A549 (cell line): ENCODE results near the gene CFAP100. TPM values are rescaled to one million over a fixed set of nuclear protein-coding genes. Genes with fewer than 3 reads are reported as not detected.

Experiments
- ATAC-seq, 2 experiments: fragments of 200-7000 bp in 1 of 2; fragments of >200 bp in 1 of 2; cut with Nextera tagmentation in 1 of 2; cut with Tn5 transposase in 1 of 2; 3 replicates each; pipeline versions ENCODE4 v1.8.0 to v1.9.1; 2018 to 2020; ENCODE audit warnings: mild to moderate bottlenecking in 1 of 2, moderate library complexity in 1 of 2
- CTCF ChIA-PET: fragments of 300-600 bp; sonication (Branson Sonifier 250); formaldehyde crosslinking; extraction: SDS; loops from one replicate; lab custom pipeline; 2021; ENCODE audit warnings: antibody characterized with exemption, inconsistent platforms; lab: Yijun Ruan, JAX
- POLR2A ChIA-PET: fragments of 350-600 bp; formaldehyde crosslinking; extraction: SDS; loops from one replicate; lab custom pipeline; 2021; ENCODE audit warnings: antibody characterized with exemption, inconsistent platforms; lab: Yijun Ruan, JAX
- DNase-seq, 2 experiments: peaks; one replicate each; pipeline versions ENCODE4 v3.0.0 to v3.0.0-alpha.2; 2011 to 2016; ENCODE audit warnings: low read depth in 1 of 2, low spot score in 1 of 2
- FAIRE-seq: peaks from 2 replicates; lab custom pipeline; 2011; peaks lifted over from hg19 to GRCh38; lab: Jason Lieb, UNC
- H3K27ac ChIP-seq, 2 experiments: fragments of >200 bp; sonication (Bioruptor Twin); formaldehyde crosslinking; 3 replicates each; pipeline ENCODE4 v1.5.1; 2016 to 2017
- H3K4me1 ChIP-seq: fragments of >200 bp; sonication (Bioruptor Twin); formaldehyde crosslinking; 3 replicates; pipeline ENCODE4 v1.6.1; 2016
- H3K4me2 ChIP-seq: fragments of >200 bp; sonication (Bioruptor Twin); formaldehyde crosslinking; 3 replicates; pipeline ENCODE4 v1.6.1; 2016
- H3K4me3 ChIP-seq: fragments of >200 bp; sonication (Bioruptor Twin); formaldehyde crosslinking; 3 replicates; pipeline ENCODE4 v1.5.1; 2016
- H3K9me3 ChIP-seq: fragments of >200 bp; sonication (Bioruptor Twin); formaldehyde crosslinking; 3 replicates; pipeline ENCODE4 v1.6.1; 2016
- CEBPB ChIP-seq, 2 experiments: fragments of >200 bp in 1 of 2; sonication (Bioruptor Twin) in 1 of 2; formaldehyde crosslinking in 1 of 2; IDR thresholded peaks; 2 replicates each; pipeline ENCODE4 v1.6.1; 2012 to 2016
- E2F6 ChIP-seq: IDR thresholded peaks from 2 replicates; pipeline ENCODE4 v1.6.1; 2012; ENCODE audit warnings: low read depth, borderline replicate concordance
- EHF ChIP-seq: fragments of 250-450 bp; sonication (Bioruptor Pico); IDR thresholded peaks from 2 replicates; pipeline ENCODE4 v1.5.0; 2020; ENCODE audit warnings: mild to moderate bottlenecking
- ESRRA ChIP-seq: fragments of 150-350 bp; IDR thresholded peaks from 2 replicates; pipeline ENCODE4 v1.6.1; 2014; ENCODE audit warnings: mild to moderate bottlenecking, low read length, borderline replicate concordance
- FOSB ChIP-seq: fragments of 250-450 bp; sonication (Bioruptor Pico); IDR thresholded peaks from 2 replicates; pipeline ENCODE4 v1.5.0; 2020; ENCODE audit warnings: mild to moderate bottlenecking, moderate library complexity
- FOSL2 ChIP-seq, 2 experiments: fragments of 450-650 bp in 1 of 2; fragments of >200 bp in 1 of 2; sonication (Bioruptor Twin) in 1 of 2; formaldehyde crosslinking; IDR thresholded peaks; 2 replicates each; pipeline versions ENCODE4 v1.5.0 to v1.6.1; 2016 to 2020; ENCODE audit warnings: mild to moderate bottlenecking in 1 of 2, moderate library complexity in 1 of 2
- GATA3 ChIP-seq: IDR thresholded peaks from 2 replicates; pipeline ENCODE4 v1.6.1; 2012; ENCODE audit warnings: borderline replicate concordance
- HOXB13 ChIP-seq: fragments of 250-450 bp; sonication (Bioruptor Pico); IDR thresholded peaks from 2 replicates; pipeline ENCODE4 v1.5.0; 2020; ENCODE audit warnings: low read depth, mild to moderate bottlenecking, moderate library complexity
- KDM1A ChIP-seq: fragments of 200-600 bp; sonication (generic); IDR thresholded peaks from 2 replicates; pipeline ENCODE4 v1.6.1; 2016; ENCODE audit warnings: low read depth, mild to moderate bottlenecking
- MAZ ChIP-seq: fragments of 150-350 bp; IDR thresholded peaks from 2 replicates; pipeline ENCODE4 v1.6.1; 2014; ENCODE audit warnings: antibody characterized with exemption, low read depth, low read length, borderline replicate concordance
- NR3C1 ChIP-seq: fragments of >200 bp; sonication (Bioruptor Twin); formaldehyde crosslinking; IDR thresholded peaks from 3 replicates; pipeline ENCODE4 v1.6.1; 2017
- PBX3 ChIP-seq: IDR thresholded peaks from 2 replicates; pipeline ENCODE4 v1.6.1; 2012
- RFX5 ChIP-seq: fragments of 450-650 bp; IDR thresholded peaks from 2 replicates; pipeline ENCODE4 v1.7.1; 2014; ENCODE audit warnings: antibody characterized with exemption, mild to moderate bottlenecking, moderate library complexity
- RNF2 ChIP-seq: fragments of 200-600 bp; sonication (generic); IDR thresholded peaks from 2 replicates; pipeline ENCODE4 v1.6.1; 2016; ENCODE audit warnings: low read depth, mild to moderate bottlenecking, antibody characterized with exemption, moderate library complexity, borderline replicate concordance
- TP53 ChIP-seq: fragments of 250-450 bp; sonication (Bioruptor Pico); IDR thresholded peaks from 2 replicates; pipeline ENCODE4 v1.5.0; 2021; ENCODE audit warnings: mild to moderate bottlenecking, moderate library complexity
- ZNF302 ChIP-seq: fragments of 250-450 bp; sonication (Bioruptor Pico); IDR thresholded peaks from 2 replicates; pipeline ENCODE4 v1.9.0; 2021; ENCODE audit warnings: inconsistent platforms, mild to moderate bottlenecking, moderate library complexity
- WGBS: methylation state at CpG from one replicate; pipeline ENCODE4 v1.1.6; 2017; ENCODE audit errors: missing lambda C conversion rate; 5-methylcytosine and 5-hydroxymethylcytosine counted together
- polyA plus RNA-seq, 4 experiments: library from polyadenylated mRNA; depleted of rRNA in 3 of 4; stranded (reverse); fragments of >200 nt; fragmentation: RNase III in 1 of 4; extraction: RNeasy Plus Mini Kit Qiagen cat#74134 plus additional on column Dnase treatment in 1 of 4; gene quantifications; 2 replicates in 3 of 4; 3 replicates in 1 of 4; pipeline ENCODE4 v1.2.3, GENCODE V29; 2011 to 2017
- TF ChIP-seq, protein P1 (sequence below): fragments of 150-350 bp; IDR thresholded peaks from 2 replicates; pipeline ENCODE4 v1.6.1; 2014; ENCODE audit warnings: low read depth, mild to moderate bottlenecking, low read length
- TF ChIP-seq, protein P2 (sequence below): fragments of 250-450 bp; sonication (Bioruptor Pico); IDR thresholded peaks from 2 replicates; pipeline ENCODE4 v1.5.0; 2020; ENCODE audit warnings: low read depth, mild to moderate bottlenecking, moderate library complexity
- TF ChIP-seq, protein P3 (sequence below): fragments of >200 bp; sonication (Bioruptor Twin); formaldehyde crosslinking; IDR thresholded peaks from 2 replicates; pipeline ENCODE4 v1.6.1; 2016

CFAP100 gene
- polyA plus RNA-seq, 2 of the 4 experiments (the other 2 are of a cell fraction), result not detected

DNA sequence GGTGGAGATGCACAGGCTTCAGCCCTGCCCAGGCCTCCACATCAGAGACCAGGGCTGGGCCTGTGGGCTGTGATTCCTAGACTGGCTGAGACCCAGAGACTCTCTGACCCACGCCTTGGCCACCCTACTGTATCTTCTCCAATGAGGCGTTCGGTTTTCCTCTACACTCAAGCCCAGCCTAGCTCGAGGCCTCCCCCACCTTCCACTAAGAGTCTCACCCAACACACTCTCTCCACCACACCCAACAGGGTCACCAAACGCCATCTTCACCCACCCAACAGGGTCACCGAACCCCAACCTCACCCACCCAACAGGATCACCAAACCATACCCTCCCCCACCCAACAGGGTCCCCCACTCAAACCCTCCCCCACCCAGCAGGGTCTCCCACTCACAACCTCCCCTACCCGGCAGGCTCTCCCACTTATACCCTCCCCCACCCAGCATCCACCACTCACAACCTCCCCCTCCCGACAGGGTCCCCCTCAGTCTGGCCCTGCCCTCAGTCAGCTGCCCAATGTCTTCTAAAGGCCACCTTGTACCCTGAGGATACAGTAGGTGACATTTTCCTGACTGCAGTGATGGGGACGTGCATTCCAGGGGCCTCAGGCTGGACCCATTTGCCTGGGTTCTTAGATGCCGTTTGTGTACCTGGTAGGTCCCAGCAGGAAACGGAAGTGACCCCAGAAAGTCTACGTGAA is 20.4 kb downstream of the CFAP100 start:
- ChIA-PET CTCF (interaction anchor here (1.0 to 1.2 kb wide), 2 partner anchors 25 to 313 kb away, joined by 3 read pairs; no protein-coding TSS in a partner anchor), POLR2A (no interaction called here)
- no peak overlapping the region for H3K27ac ChIP-seq
- no peak for DNase-seq
- H3K4me3 ChIP-seq, result no peak overlapping the region
- WGBS, result 67% methylated on average over 10 of the region's 12 CpGs
- H3K4me1 ChIP-seq, result no peaks in the 10 kb centered on the region
- TF ChIP-seq PBX3, result no peak
- no peak for TF ChIP-seq MAZ
- no peak for TF ChIP-seq FOSB (CRISPR knock-in tag)
- TF ChIP-seq, protein P1, sequence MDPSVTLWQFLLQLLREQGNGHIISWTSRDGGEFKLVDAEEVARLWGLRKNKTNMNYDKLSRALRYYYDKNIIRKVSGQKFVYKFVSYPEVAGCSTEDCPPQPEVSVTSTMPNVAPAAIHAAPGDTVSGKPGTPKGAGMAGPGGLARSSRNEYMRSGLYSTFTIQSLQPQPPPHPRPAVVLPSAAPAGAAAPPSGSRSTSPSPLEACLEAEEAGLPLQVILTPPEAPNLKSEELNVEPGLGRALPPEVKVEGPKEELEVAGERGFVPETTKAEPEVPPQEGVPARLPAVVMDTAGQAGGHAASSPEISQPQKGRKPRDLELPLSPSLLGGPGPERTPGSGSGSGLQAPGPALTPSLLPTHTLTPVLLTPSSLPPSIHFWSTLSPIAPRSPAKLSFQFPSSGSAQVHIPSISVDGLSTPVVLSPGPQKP, result no peak
- TF ChIP-seq RFX5, result no peak
- no peak overlapping the region for H3K4me2 ChIP-seq
- no peak for FAIRE-seq
- no peak for ATAC-seq
- no peaks in the 10 kb centered on the region for H3K9me3 ChIP-seq

DNA sequence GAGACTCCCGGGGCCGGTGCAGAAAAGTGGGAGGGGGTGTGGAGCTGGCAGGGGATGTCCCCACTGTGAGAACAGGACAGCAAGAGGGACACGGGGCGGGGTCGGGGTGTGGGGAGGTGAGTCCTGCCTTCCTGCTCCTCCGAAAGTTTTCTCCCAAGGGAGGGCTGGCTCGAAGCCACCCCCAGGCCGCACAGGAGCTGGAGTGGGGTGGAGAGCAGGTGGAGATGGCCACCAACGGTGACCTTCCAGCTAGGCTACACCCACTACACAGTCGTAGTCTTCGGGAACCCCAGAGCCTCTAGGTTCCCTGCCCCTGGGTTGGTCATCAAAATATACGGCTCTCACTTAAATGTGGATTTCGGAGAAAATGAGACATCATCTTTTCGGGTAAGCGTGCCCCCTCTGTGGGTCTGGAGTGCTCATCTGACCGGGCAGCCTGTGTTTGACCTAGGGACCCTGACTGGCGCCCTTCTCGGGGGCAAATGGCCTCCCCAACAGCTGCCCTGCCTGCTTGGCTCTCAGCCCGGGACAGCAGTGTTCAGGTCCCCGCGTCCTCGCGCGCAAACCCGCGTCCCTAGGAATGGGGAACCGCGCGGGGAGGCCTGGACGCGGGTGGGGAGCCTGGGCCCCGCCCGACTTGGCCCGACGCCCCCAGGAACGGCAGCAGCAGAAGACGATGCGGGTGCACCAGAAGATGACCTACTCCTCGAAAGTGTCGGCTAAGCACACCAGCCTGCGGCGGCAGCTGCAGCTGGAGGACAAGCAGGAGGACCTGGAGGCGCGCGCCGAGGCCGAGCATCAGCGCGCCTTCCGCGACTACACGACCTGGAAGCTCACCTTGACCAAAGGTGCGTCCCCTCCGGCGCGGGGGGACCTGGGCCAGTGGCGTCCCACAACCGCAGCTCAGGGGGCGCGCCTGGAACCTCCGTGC is 21.2 kb downstream of the CFAP100 start:
- WGBS, result 71% methylated on average over 16 of the region's 61 CpGs
- Histone ChIP-seq H3K4me2 (no peak overlapping the region), H3K4me3 (no peak overlapping the region), H3K9me3 (no peaks in the 10 kb centered on the region), H3K4me1 (no peaks in the 10 kb centered on the region), H3K27ac (no peak overlapping the region)
- DNase-seq (no peak), ATAC-seq (no peak), FAIRE-seq (no peak)
- CTCF ChIA-PET, result interaction anchor here (1.2 kb wide), 2 partner anchors 26 to 27 kb away, joined by 3 to 4 read pairs; no protein-coding TSS in a partner anchor
- POLR2A ChIA-PET, result no interaction called here
- TF ChIP-seq EHF (CRISPR knock-in tag) (no peak), KDM1A (no peak), HOXB13 (no peak), ZNF302 (CRISPR knock-in tag) (no peak), GATA3 (no peak), FOSL2 (IDR thresholded peaks at IDR 0.05) (no peak), FOSL2 (CRISPR knock-in tag; IDR thresholded peaks at IDR 0.05) (no peak), RNF2 (no peak), ESRRA (no peak), CEBPB (IDR thresholded peaks at IDR 0.05) (no peak)
- TF ChIP-seq, protein P2, sequence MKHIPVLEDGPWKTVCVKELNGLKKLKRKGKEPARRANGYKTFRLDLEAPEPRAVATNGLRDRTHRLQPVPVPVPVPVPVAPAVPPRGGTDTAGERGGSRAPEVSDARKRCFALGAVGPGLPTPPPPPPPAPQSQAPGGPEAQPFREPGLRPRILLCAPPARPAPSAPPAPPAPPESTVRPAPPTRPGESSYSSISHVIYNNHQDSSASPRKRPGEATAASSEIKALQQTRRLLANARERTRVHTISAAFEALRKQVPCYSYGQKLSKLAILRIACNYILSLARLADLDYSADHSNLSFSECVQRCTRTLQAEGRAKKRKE, result no peak
- TF ChIP-seq, protein P3, sequence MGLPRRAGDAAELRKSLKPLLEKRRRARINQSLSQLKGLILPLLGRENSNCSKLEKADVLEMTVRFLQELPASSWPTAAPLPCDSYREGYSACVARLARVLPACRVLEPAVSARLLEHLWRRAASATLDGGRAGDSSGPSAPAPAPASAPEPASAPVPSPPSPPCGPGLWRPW, result no peak

DNA sequence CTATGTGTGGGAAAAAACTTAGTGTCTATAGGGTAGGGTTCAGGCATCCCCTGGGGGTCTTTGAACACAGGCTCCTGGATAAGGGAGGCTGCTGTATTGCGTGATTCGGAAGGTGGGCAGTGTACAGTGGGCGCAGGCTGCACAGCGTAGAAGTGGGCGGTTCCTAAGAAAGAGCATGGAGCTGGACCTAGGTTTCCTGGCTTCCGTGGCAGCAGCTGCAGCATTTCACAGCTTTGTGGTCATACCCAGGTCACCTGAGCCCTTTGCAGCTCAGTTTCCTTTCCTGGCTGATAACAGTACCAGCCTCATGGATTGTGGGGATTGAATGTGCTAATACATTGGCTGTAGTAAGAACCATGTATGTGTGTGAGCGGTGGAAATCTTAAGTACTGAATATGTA is 22.2 kb downstream of the CFAP100 start:
- DNase-seq (no peak), ATAC-seq (no peak), FAIRE-seq (no peak)
- H3K4me1 ChIP-seq, result no peaks in the 10 kb centered on the region
- no peak overlapping the region for H3K27ac ChIP-seq
- CTCF ChIA-PET, result interaction anchor here (1.2 kb wide), 1 partner anchor 28 kb away, joined by 4 read pairs; no protein-coding TSS in a partner anchor
- no peak for TF ChIP-seq E2F6
- TF ChIP-seq TP53 (CRISPR knock-in tag), result no peak
- TF ChIP-seq NR3C1, result no peak
- H3K4me3 ChIP-seq, result no peak overlapping the region
- H3K4me2 ChIP-seq, result no peak overlapping the region
- POLR2A ChIA-PET, result no interaction called here
- no peaks in the 10 kb centered on the region for H3K9me3 ChIP-seq
- 89% methylated on average over 7 of the region's 7 CpGs for WGBS
